ENCODE data around the gene RALGPS2.

- no peak for TF ChIP-seq POLR2AphosphoS5 (IDR thresholded peaks at IDR 0.05; ENCODE audit: low read depth, low read length)
- no peak for TF ChIP-seq POLR2A (IDR thresholded peaks at IDR 0.05; ENCODE audit: low read depth, low read length)
Observed at GRCh38 chr1:178686407-178686806, 38.6 kb upstream of the RALGPS2 start.
